HepG2 (cell line): ENCODE results near the gene DEPDC1. TPM values are rescaled to one million over a fixed set of nuclear protein-coding genes. Genes with fewer than 3 reads are reported as not detected.

ENCODE experiments used
- ATAC-seq: fragments of 200-7000 bp; cut with Tn5 transposase; 3 replicates; pipeline ENCODE4 v1.9.1; 2020; ENCODE audit warnings: mild to moderate bottlenecking, moderate library complexity
- BruUV-seq: library from RNA; stranded (reverse); fragments of 400-500 nt; replicated peaks from 2 replicates; lab custom pipeline; 2021; lab: Mats Ljungman, UMichigan
- CTCF ChIA-PET: fragments of 300-600 bp; formaldehyde crosslinking; extraction: SDS; loops from one replicate; lab custom pipeline; 2021; ENCODE audit warnings: low total read pairs, inconsistent platforms, low intra/inter-chr PET ratio; lab: Yijun Ruan, JAX
- POLR2A ChIA-PET: fragments of 350-600 bp; sonication (Branson Sonifier 250); formaldehyde crosslinking; loops from one replicate; lab custom pipeline; 2020; ENCODE audit warnings: antibody characterized with exemption, inconsistent platforms; lab: Yijun Ruan, JAX
- DNase-seq: peaks from one replicate; pipeline ENCODE4 v3.0.0-alpha.2; 2015; ENCODE audit warnings: low spot score
- FAIRE-seq: peaks from 3 replicates; lab custom pipeline; 2011; peaks lifted over from hg19 to GRCh38; lab: Jason Lieb, UNC
- H2AFZ ChIP-seq: one replicate; pipeline ENCODE4 v1.6.1; 2011; ENCODE audit warnings: low read length, inconsistent platforms
- H3K27ac ChIP-seq: fragments of 300-600 bp; 3 replicates; pipeline ENCODE4 v1.8.0; 2011; ENCODE audit warnings: mixed run types, mild to moderate bottlenecking, mixed read lengths, low read length, inconsistent platforms; ENCODE audit not compliant: insufficient read depth; ENCODE audit errors: extremely low read length
- H3K27me3 ChIP-seq, 2 experiments: fragments of 200-600 bp in 1 of 2; 2 replicates in 1 of 2; 3 replicates in 1 of 2; pipeline versions ENCODE4 v1.6.0 to v1.8.0; 2011; ENCODE audit warnings: low read length in 2 of 2, mild to moderate bottlenecking in 2 of 2, moderate library complexity in 2 of 2, inconsistent platforms in 1 of 2; ENCODE audit not compliant: insufficient read depth in 2 of 2, control insufficient read depth in 1 of 2
- H3K36me3 ChIP-seq, 2 experiments: fragments of 200-600 bp in 1 of 2; replicated peaks in 1 of 2; 2 replicates in 1 of 2; 3 replicates in 1 of 2; pipeline versions ENCODE4 v1.5.1 to v1.8.0; 2011; ENCODE audit warnings: low read length in 2 of 2, inconsistent platforms in 1 of 2; ENCODE audit not compliant: insufficient read depth in 2 of 2, control insufficient read depth in 1 of 2
- H3K4me1 ChIP-seq: 2 replicates; pipeline ENCODE4 v1.5.1; 2012; ENCODE audit warnings: low read length, inconsistent platforms; ENCODE audit not compliant: insufficient read depth
- H3K4me2 ChIP-seq: 2 replicates; pipeline ENCODE4 v1.6.0; 2011; ENCODE audit warnings: low read depth, low read length, inconsistent platforms
- H3K4me3 ChIP-seq, 3 experiments: fragments of 200-600 bp in 1 of 3; sonication (generic), shearing (Covaris generic) in 1 of 3; replicated peaks in 1 of 3; 2 replicates each; pipeline ENCODE4 v1.5.1; 2011 to 2016; ENCODE audit warnings: low read length in 3 of 3, inconsistent platforms in 2 of 3, low read depth in 2 of 3, mild to moderate bottlenecking in 2 of 3, control low read depth in 1 of 3, mixed read lengths in 1 of 3; ENCODE audit not compliant: insufficient read depth in 1 of 3
- H3K79me2 ChIP-seq: one replicate; pipeline ENCODE4 v1.6.1; 2011; ENCODE audit warnings: low read length, inconsistent platforms; ENCODE audit not compliant: insufficient read depth
- H3K9ac ChIP-seq: 2 replicates; pipeline ENCODE4 v1.6.0; 2011; ENCODE audit warnings: mild to moderate bottlenecking, low read depth, low read length, inconsistent platforms; ENCODE audit not compliant: insufficient read depth
- H3K9me3 ChIP-seq: 2 replicates; pipeline ENCODE4 v1.5.1; 2012; ENCODE audit warnings: mild to moderate bottlenecking, low read length
- H4K20me1 ChIP-seq: 2 replicates; pipeline ENCODE4 v1.6.0; 2011; ENCODE audit warnings: inconsistent platforms, mild to moderate bottlenecking, low read length, moderate library complexity; ENCODE audit not compliant: insufficient read depth
- GZF1 ChIP-seq: sonication (generic); formaldehyde crosslinking; IDR thresholded peaks from 2 replicates; pipeline ENCODE4 v1.5.1; 2020; ENCODE audit warnings: mild to moderate bottlenecking, missing genetic modification reagents
- USF2 ChIP-seq, 2 experiments: sonication (generic) in 1 of 2; formaldehyde crosslinking in 1 of 2; IDR thresholded peaks; 2 replicates each; pipeline versions ENCODE4 v1.5.1 to v1.6.1; 2011 to 2020; ENCODE audit warnings: borderline replicate concordance in 1 of 2, low read depth in 1 of 2, low read length in 1 of 2, mild to moderate bottlenecking in 1 of 2, missing genetic modification reagents in 1 of 2, moderate library complexity in 1 of 2
- ZBTB43 ChIP-seq: sonication (generic); formaldehyde crosslinking; conservative IDR thresholded peaks from 2 replicates; pipeline ENCODE4 v1.4.0; 2020; ENCODE audit warnings: missing genetic modification reagents
- ZFP90 ChIP-seq: sonication (generic); formaldehyde crosslinking; IDR thresholded peaks from 2 replicates; pipeline ENCODE4 v1.8.0; 2022; ENCODE audit warnings: missing genetic modification reagents, mild to moderate bottlenecking, inconsistent platforms, borderline replicate concordance
- ZNF564 ChIP-seq: sonication (generic); formaldehyde crosslinking; IDR thresholded peaks from 2 replicates; pipeline ENCODE4 v1.8.1; 2023; ENCODE audit warnings: mild to moderate bottlenecking, missing genetic modification reagents
- WGBS: methylation state at CpG from one replicate; pipeline ENCODE4 v1.1.6; 2017; ENCODE audit warnings: low lambda C conversion rate; 5-methylcytosine and 5-hydroxymethylcytosine counted together
- in situ Hi-C: cut with HindIII; loops from 2 replicates; pipeline ENCODE4 v1.10.0; 2017; ENCODE audit warnings: low pct_unique_long_range_greater_than_20kb; ENCODE audit not compliant: extremely low pct_ligation_motif_present
- intact Hi-C: fragments of 100-400 bp; cut with micrococcal nuclease; formaldehyde crosslinking; loops from one replicate; pipeline ENCODE4 v1.10.0; 2022; ENCODE audit not compliant: unreplicated experiment
- polyA plus RNA-seq, 8 experiments: library from polyadenylated mRNA; depleted of rRNA in 3 of 8; stranded (reverse) in 7 of 8; unstranded in 1 of 8; fragments of >200 nt; fragmentation: Illumina TruSeq in 4 of 8; extraction: Trizol in 4 of 8; gene quantifications; 2 replicates each; pipeline versions ENCODE4 v1.2.1 to v1.2.3, GENCODE V29; 2011 to 2016; ENCODE audit warnings: low read depth in 4 of 8, missing spikeins in 1 of 8, mixed read lengths in 1 of 8; ENCODE audit not compliant: insufficient read depth in 1 of 8
- total RNA-seq, 5 experiments: library from RNA; depleted of rRNA; stranded (reverse); fragments of >200 nt; fragmentation: Illumina TruSeq; extraction: Trizol; gene quantifications; 2 replicates each; pipeline ENCODE4 v1.2.3, GENCODE V29; 2016; ENCODE audit warnings: low read depth in 1 of 5

DEPDC1 gene
- total and polyA plus RNA-seq, 2 of the 13 experiments (the other 11 are each of a cell fraction or from before 2014, with no cell fraction given) = 7.0 to 20.2 TPM

DNA sequence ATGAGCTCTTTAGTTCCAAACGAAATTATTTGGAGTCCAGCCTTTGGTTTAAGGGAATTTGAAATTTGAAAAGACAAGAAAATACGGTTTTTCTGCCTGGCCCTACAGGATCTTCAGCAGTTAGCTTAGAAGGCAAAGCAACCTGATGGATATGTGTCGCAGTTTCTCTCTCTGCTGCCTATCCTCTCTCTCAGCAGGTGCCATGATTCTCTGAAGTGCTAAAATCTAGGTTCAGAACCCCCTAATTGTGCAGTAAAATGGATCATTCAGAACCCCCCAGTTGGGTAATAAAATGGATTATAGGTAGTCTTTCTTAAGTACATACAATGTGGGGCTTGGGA is 446 bp upstream of the DEPDC1 start:
- Histone ChIP-seq H2AFZ (peak overlapping the region; percentile 91), H4K20me1 (no peaks in the 10 kb centered on the region), H3K27me3 (no peaks in the 10 kb centered on the region; a peak in 1 of 5 replicates), H3K36me3 (no peaks in the 10 kb centered on the region), H3K9ac (peak overlapping the region; percentile 83; the same call in 1 of the 2 replicates), H3K9me3 (no peaks in the 10 kb centered on the region), H3K27ac (no peak overlapping the region), H3K4me3 (peak overlapping the region; percentile 73 to 98 (median 90)), H3K4me2 (peak overlapping the region; percentile 89), H3K4me1 (peaks cover 21% of the 10 kb centered on the region), H3K79me2 (peaks cover 13% of the 10 kb centered on the region)
- TF ChIP-seq ZFP90 (no peak), USF2 (IDR thresholded peaks at IDR 0.05; ENCODE audit: low read depth, low read length) (no peak), USF2 (CRISPR knock-in tag; IDR thresholded peaks at IDR 0.05; ENCODE audit: borderline replicate concordance) (0 out of 2 replicates have a peak, but pooled peaks have one; percentile 80), ZNF564 (CRISPR knock-in tag) (0 out of 2 replicates have a peak, but pooled peaks have one; percentile 5), GZF1 (0 out of 2 replicates have a peak, but pooled peaks have one; percentile 84), ZBTB43 (CRISPR knock-in tag) (no peak)
- intact Hi-C loops = no loop called here
- WGBS = 0% methylated on average over 3 of the region's 3 CpGs
- in situ Hi-C loops = no loop called here
- ATAC-seq (peak; percentile 26), FAIRE-seq (no peak), DNase-seq (no peak)
- BruUV-seq = no TSS peak
- CTCF ChIA-PET = no interaction called here
- POLR2A ChIA-PET = no interaction called here
